Activated CD4-positive, CD25-positive, alpha-beta regulatory T cell (primary cell): ENCODE data around the gene PRPSAP1.
"Not testable (repeated sequence)": the region's sequence is repeated elsewhere in the genome, so short reads cannot be mapped to it uniquely, and the experiment has no call there.

Experiments used
- DNase-seq, 4 experiments: peaks; one replicate each; lab custom pipeline; 2025; lab: John Stamatoyannopoulos, UW

PRPSAP1 gene

GRCh38 chr17:76318586-76318985 lies 35.1 kb downstream of the PRPSAP1 start:
- DNase-seq = no peak

GRCh38 chr17:76317535-76317934 lies 36.2 kb downstream of the PRPSAP1 start:
- no peak for DNase-seq

GRCh38 chr17:76314392-76315227 lies 39.1 kb downstream of the PRPSAP1 start:
- no peak for DNase-seq

GRCh38 chr17:76312735-76313134 lies 41.0 kb downstream of the PRPSAP1 start:
- DNase-seq = no peak

- DNase-seq = no peak
Measured at GRCh38 chr17:76309461-76309860, 44.3 kb downstream of the PRPSAP1 start.

- DNase-seq = no peak
Measured at GRCh38 chr17:76307966-76308338, 45.8 kb downstream of the PRPSAP1 start, which contains the start of gene QRICH2. QRICH2 (minus strand) TSS chr17:76308276; CDS start chr17:76307998, 278 bp downstream.

- DNase-seq = no peak
Measured at GRCh38 chr17:76307299-76307965, 46.3 kb downstream of the PRPSAP1 start.

GRCh38 chr17:76305135-76305454 lies 48.6 kb downstream of the PRPSAP1 start:
- DNase-seq = not testable (repeated sequence)

- DNase-seq = no peak
Measured at GRCh38 chr17:76304226-76305134, 49.2 kb downstream of the PRPSAP1 start.

- no peak for DNase-seq
Measured at GRCh38 chr17:76297436-76297835, 56.3 kb downstream of the PRPSAP1 start.

GRCh38 chr17:76296889-76297288 lies 56.8 kb downstream of the PRPSAP1 start:
- no peak for DNase-seq

GRCh38 chr17:76296186-76296585 lies 57.5 kb downstream of the PRPSAP1 start:
- DNase-seq = no peak

GRCh38 chr17:76293106-76293505 lies 60.6 kb downstream of the PRPSAP1 start:
- no peak for DNase-seq

GRCh38 chr17:76292567-76292966 lies 61.1 kb downstream of the PRPSAP1 start:
- DNase-seq = no peak

- DNase-seq = no peak
Measured at GRCh38 chr17:76281573-76282371, 71.9 kb downstream of the PRPSAP1 start.

- no peak for DNase-seq
Measured at GRCh38 chr17:76280650-76281049, 73.1 kb downstream of the PRPSAP1 start.

- no peak for DNase-seq
Measured at GRCh38 chr17:76279742-76280287, 73.9 kb downstream of the PRPSAP1 start.

GRCh38 chr17:76278952-76279741 lies 74.6 kb downstream of the PRPSAP1 start:
- DNase-seq = peak; percentile 72 to 83 (median 78)

- DNase-seq = no peak
Measured at GRCh38 chr17:76278268-76278908, 75.3 kb downstream of the PRPSAP1 start.
